Gastroesophageal sphincter (tissue), 4 donors: Measurements from ENCODE around the gene SMAD3. TPM values are rescaled to one million over a fixed set of nuclear protein-coding genes. Genes with fewer than 3 reads are reported as not detected.

Experiments used
- ATAC-seq: fragments of 150-250 bp; one replicate; pipeline ENCODE4 v1.9.1; 2016; ENCODE audit warnings: mild to moderate bottlenecking, moderate library complexity
- H3K27ac ChIP-seq, 4 donors: fragments of 200-600 bp; sonication (generic) in 3 of 4; 1 replicate in 3 of 4; 2 replicates in 1 of 4; pipeline ENCODE4 v1.5.1; 2016 to 2019
- H3K27me3 ChIP-seq: fragments of 200-600 bp; sonication (generic); one replicate; pipeline ENCODE4 v1.5.1; 2019
- H3K36me3 ChIP-seq, 2 donors: fragments of 200-600 bp; sonication (generic); one replicate each; pipeline ENCODE4 v1.5.1; 2019; ENCODE audit warnings: control low read depth in 1 of 2
- H3K4me1 ChIP-seq, 3 donors: fragments of 200-600 bp; sonication (generic); 1 replicate in 2 of 3; 2 replicates in 1 of 3; pipeline ENCODE4 v1.5.1; 2016 to 2019; ENCODE audit warnings: control low read depth in 2 of 3
- H3K4me3 ChIP-seq, 2 donors: fragments of 200-600 bp; sonication (generic); one replicate each; pipeline ENCODE4 v1.5.1; 2019; ENCODE audit warnings: mild to moderate bottlenecking in 1 of 2, moderate library complexity in 1 of 2
- H3K9me3 ChIP-seq, 3 donors: fragments of 200-600 bp; sonication (generic); one replicate each; pipeline ENCODE4 v1.5.1; 2017 to 2019; ENCODE audit warnings: control low read depth in 2 of 3
- CTCF ChIP-seq, 4 experiments: fragments of 200-600 bp in 2 of 4; fragments of 450-650 bp in 2 of 4; sonication (generic) in 1 of 4; IDR thresholded peaks; one replicate each; pipeline ENCODE4 v1.5.1; 2017 to 2019; ENCODE audit warnings: antibody characterized with exemption in 4 of 4, mild to moderate bottlenecking in 2 of 4, moderate library complexity in 2 of 4
- EP300 ChIP-seq: sonication (generic); formaldehyde crosslinking; IDR thresholded peaks from one replicate; pipeline ENCODE4 v1.6.1; 2017; ENCODE audit warnings: antibody characterized with exemption, mild to moderate bottlenecking
- POLR2A ChIP-seq, 2 donors: fragments of 450-650 bp; IDR thresholded peaks; one replicate each; pipeline ENCODE4 v1.6.1; 2017; ENCODE audit warnings: antibody characterized with exemption in 2 of 2, mild to moderate bottlenecking in 2 of 2, moderate library complexity in 1 of 2
- POLR2AphosphoS5 ChIP-seq: sonication (generic); formaldehyde crosslinking; IDR thresholded peaks from one replicate; pipeline ENCODE4 v1.6.1; 2017; ENCODE audit warnings: antibody characterized with exemption
- WGBS, 2 donors: methylation state at CpG; one replicate each; pipeline ENCODE4 v1.1.5; 2018; ENCODE audit warnings: low coverage in 1 of 2; 5-methylcytosine and 5-hydroxymethylcytosine counted together
- total RNA-seq, 4 donors: library from RNA; depleted of rRNA; stranded (reverse); fragments of >200 nt; gene quantifications; one replicate each; pipeline ENCODE4 v1.1.0, GENCODE V29; 2016

SMAD3 gene
- total RNA-seq, 4 donors from 2014 or later, result 19.8 to 30.6 (median 25.9) TPM

DNA sequence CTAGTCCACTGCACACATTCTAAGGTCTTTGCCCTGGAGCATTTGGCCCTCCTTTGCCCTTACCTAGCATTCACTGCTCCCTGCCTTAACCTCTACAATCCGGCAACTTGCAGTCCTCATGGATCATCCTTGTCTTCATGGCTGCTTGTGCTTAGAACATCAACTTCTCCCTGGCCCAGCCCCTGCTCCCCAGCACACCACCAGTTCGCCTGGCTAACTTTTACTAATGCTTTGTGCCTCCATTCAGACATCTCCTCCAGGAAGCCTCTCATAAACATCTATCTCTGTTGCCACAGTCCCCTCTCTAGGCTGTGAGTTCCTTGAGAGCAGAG is 131.9 kb downstream of the SMAD3 start:
- 81 to 86% methylated on average over 1 to 2 of the region's 2 CpGs for WGBS, 2 donors
- no peak overlapping the region for H3K4me3 ChIP-seq
- ATAC-seq, result no peak
- TF ChIP-seq POLR2A (IDR thresholded peaks at IDR 0.05), result no peak
- no peak for TF ChIP-seq EP300
- no peak for TF ChIP-seq POLR2AphosphoS5
- no peak for TF ChIP-seq CTCF (IDR thresholded peaks at IDR 0.05)
- peaks cover 3 to 59% (median 19%) of the 10 kb centered on the region in 3 donors for H3K4me1 ChIP-seq
- peak overlapping the region in 3 of 4 donors; percentile 10 to 47 (median 17) for H3K27ac ChIP-seq
- H3K36me3 ChIP-seq, result peaks cover 0 to 15% of the 10 kb centered on the region in 2 donors
- no peaks in the 10 kb centered on the region for H3K9me3 ChIP-seq
- no peaks in the 10 kb centered on the region for H3K27me3 ChIP-seq

DNA sequence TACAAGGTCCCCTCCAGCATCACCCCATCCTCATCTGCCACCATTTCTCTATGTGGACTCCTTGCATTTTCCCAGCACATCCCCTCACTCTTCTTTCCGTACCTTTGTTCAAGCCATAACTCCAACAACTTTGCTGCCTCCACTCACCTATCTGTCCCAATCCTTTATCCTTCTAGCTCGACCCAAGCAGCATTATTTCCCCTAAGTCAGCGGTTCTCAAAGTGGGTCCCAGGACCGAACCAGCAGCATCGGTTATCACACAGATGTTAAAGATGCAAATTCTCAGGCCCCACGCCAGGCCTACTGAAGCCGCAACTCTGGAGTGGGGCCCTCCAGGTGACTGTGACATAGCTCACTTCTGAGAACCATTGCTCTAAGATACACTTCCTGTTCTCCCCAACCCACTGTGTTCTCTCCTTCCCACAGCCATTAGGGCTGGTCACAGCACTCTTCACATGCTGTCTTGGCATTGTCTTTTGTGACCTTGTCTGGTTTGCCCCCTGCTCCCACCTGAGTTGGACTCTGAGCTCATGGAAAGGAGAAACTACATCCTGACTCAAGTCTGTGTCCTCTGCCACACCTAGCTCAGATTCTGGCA is 132.9 kb downstream of the SMAD3 start:
- Histone ChIP-seq H3K9me3 (no peaks in the 10 kb centered on the region), H3K4me3 (no peak overlapping the region), H3K4me1 (peaks cover 3 to 49% (median 15%) of the 10 kb centered on the region in 3 donors), H3K27me3 (no peaks in the 10 kb centered on the region), H3K36me3 (peaks cover 0 to 20% of the 10 kb centered on the region in 2 donors), H3K27ac (peak overlapping the region in 1 of 4 donors; percentile 14)
- WGBS, 2 donors, result 93 to 94% methylated on average over 5 to 7 of the region's 7 CpGs
- no peak for ATAC-seq
- TF ChIP-seq POLR2A (IDR thresholded peaks at IDR 0.05) (no peak), POLR2AphosphoS5 (no peak), CTCF (IDR thresholded peaks at IDR 0.05) (no peak), EP300 (no peak)

GRCh38 chr15:67199391-67199790 is 134.0 kb downstream of the SMAD3 start:
- peaks cover 0 to 30% of the 10 kb centered on the region in 2 donors for H3K36me3 ChIP-seq
- no peak overlapping the region for H3K4me3 ChIP-seq
- no peak overlapping the region for H3K27ac ChIP-seq
- no peak for ATAC-seq
- H3K4me1 ChIP-seq, result peaks cover 0 to 38% (median 9%) of the 10 kb centered on the region in 3 donors
- no peaks in the 10 kb centered on the region for H3K27me3 ChIP-seq
- 88 to 89% methylated on average over 4 of the region's 4 CpGs for WGBS, 2 donors
- TF ChIP-seq CTCF (IDR thresholded peaks at IDR 0.05), result no peak
- no peak for TF ChIP-seq POLR2AphosphoS5
- TF ChIP-seq POLR2A (IDR thresholded peaks at IDR 0.05), result no peak
- H3K9me3 ChIP-seq, result no peaks in the 10 kb centered on the region

DNA sequence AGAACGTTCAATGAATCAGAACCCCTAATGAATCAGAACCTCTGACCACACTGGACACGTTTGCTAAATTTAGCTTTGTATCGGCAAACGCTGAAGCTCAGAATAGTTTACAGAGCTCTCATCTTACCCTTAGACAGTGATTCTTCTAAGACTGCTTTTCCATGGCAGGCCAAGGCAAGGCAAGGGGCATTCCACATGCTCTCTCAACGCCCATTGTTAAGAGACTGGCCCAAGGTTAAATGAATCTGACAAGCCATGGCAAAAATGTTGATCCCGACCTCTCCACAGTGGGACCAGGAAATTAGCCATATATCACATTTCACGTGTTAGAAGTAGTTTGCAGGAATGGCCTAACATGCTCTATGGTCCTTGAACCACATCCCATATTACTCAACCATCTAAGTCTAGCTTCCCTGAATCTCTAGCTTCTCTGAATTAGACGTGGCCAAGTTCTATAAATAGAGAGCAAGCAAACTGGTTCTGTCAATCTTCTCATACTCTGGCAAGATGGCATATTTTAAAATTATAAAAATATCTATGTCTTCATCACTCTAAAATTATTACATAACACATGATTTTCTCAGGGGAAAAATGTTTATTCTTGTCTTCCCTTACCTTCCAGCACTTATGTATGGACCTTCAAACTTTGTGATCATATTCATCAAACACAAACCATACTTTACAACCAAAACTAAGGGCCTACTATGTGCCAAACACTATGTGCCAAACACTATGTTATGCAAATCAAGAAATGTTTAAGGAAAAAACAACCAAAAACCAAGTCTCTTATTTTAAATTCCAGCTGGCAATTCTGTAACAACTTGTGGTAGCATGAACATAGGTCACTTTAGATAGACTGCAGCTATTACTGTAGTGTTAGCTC is 134.7 kb downstream of the SMAD3 start:
- no peak overlapping the region for H3K4me3 ChIP-seq
- 37 to 59% methylated on average over 6 to 8 of the region's 8 CpGs for WGBS, 2 donors
- peaks cover 0 to 30% of the 10 kb centered on the region in 2 donors for H3K36me3 ChIP-seq
- TF ChIP-seq POLR2A (IDR thresholded peaks at IDR 0.05) (no peak), CTCF (IDR thresholded peaks at IDR 0.05) (no peak), EP300 (no peak), POLR2AphosphoS5 (no peak)
- no peak for ATAC-seq
- H3K27me3 ChIP-seq, result no peaks in the 10 kb centered on the region
- no peak overlapping the region for H3K27ac ChIP-seq
- peaks cover 0 to 31% (median 2%) of the 10 kb centered on the region in 3 donors for H3K4me1 ChIP-seq
- no peaks in the 10 kb centered on the region for H3K9me3 ChIP-seq
